Measurements from ENCODE around the gene GALNT10.

Gene GALNT10

GRCh38 chr5:154384480-154385235 is 194.1 kb downstream of the GALNT10 start:
- peak overlapping the region; percentile 46 for H3K4me2 ChIP-seq (ENCODE audit: low read length)
- H3K9me3 ChIP-seq (ENCODE audit: control insufficient read depth, insufficient read depth, low read length): no peaks in the 10 kb centered on the region
- no peaks in the 10 kb centered on the region for H3K79me2 ChIP-seq (ENCODE audit: control insufficient read depth, low read length)
- TF ChIP-seq EZH2phosphoT487 (IDR thresholded peaks at IDR 0.05; ENCODE audit: borderline replicate concordance, low read length) (no peak), CTCF (IDR thresholded peaks at IDR 0.05; ENCODE audit: low read depth, low read length, poor library complexity, severe bottlenecking) (no peak)
- no peaks in the 10 kb centered on the region for H3K9me2 ChIP-seq (replicated peaks; ENCODE audit: control insufficient read depth, low read length)
- H4K20me1 ChIP-seq (ENCODE audit: control insufficient read depth, insufficient read depth, low read depth, low read length): no peaks in the 10 kb centered on the region
- H3K4me1 ChIP-seq (ENCODE audit: control insufficient read depth, low read length): peaks cover 16% of the 10 kb centered on the region
- H3F3A ChIP-seq (ENCODE audit: control insufficient read depth, insufficient read depth): no peaks in the 10 kb centered on the region; the same call in 1 of the 2 replicates
- peak overlapping the region; percentile 7; the same call in 1 of the 2 replicates for H3K4me3 ChIP-seq (ENCODE audit: low read length)
- no peaks in the 10 kb centered on the region for H3K36me3 ChIP-seq (ENCODE audit: control insufficient read depth, low read length)
- H3K27me3 ChIP-seq (ENCODE audit: control insufficient read depth, low read length): no peaks in the 10 kb centered on the region
- no peak overlapping the region for H3K27ac ChIP-seq (ENCODE audit: low read depth, low read length)

GRCh38 chr5:154385236-154385512 is 194.6 kb downstream of the GALNT10 start:
- Histone ChIP-seq H3K27ac (ENCODE audit: low read depth, low read length) (no peak overlapping the region), H3K4me2 (ENCODE audit: low read length) (peak overlapping the region; percentile 46), H3K4me1 (ENCODE audit: control insufficient read depth, low read length) (peaks cover 16% of the 10 kb centered on the region), H3F3A (ENCODE audit: control insufficient read depth, insufficient read depth) (no peaks in the 10 kb centered on the region; the same call in 1 of the 2 replicates), H3K36me3 (ENCODE audit: control insufficient read depth, low read length) (no peaks in the 10 kb centered on the region), H3K4me3 (ENCODE audit: low read length) (no peak overlapping the region; the same call in 1 of the 2 replicates), H4K20me1 (ENCODE audit: control insufficient read depth, insufficient read depth, low read depth, low read length) (no peaks in the 10 kb centered on the region), H3K9me2 (replicated peaks; ENCODE audit: control insufficient read depth, low read length) (no peaks in the 10 kb centered on the region), H3K9me3 (ENCODE audit: control insufficient read depth, insufficient read depth, low read length) (no peaks in the 10 kb centered on the region), H3K79me2 (ENCODE audit: control insufficient read depth, low read length) (no peaks in the 10 kb centered on the region), H3K27me3 (ENCODE audit: control insufficient read depth, low read length) (no peaks in the 10 kb centered on the region)
- TF ChIP-seq EZH2phosphoT487 (IDR thresholded peaks at IDR 0.05; ENCODE audit: borderline replicate concordance, low read length) (no peak), CTCF (IDR thresholded peaks at IDR 0.05; ENCODE audit: low read depth, low read length, poor library complexity, severe bottlenecking) (no peak)

- H3K79me2 ChIP-seq (ENCODE audit: control insufficient read depth, low read length): no peaks in the 10 kb centered on the region
- no peaks in the 10 kb centered on the region for H3K27me3 ChIP-seq (ENCODE audit: control insufficient read depth, low read length)
- peaks cover 16% of the 10 kb centered on the region for H3K4me1 ChIP-seq (ENCODE audit: control insufficient read depth, low read length)
- H4K20me1 ChIP-seq (ENCODE audit: control insufficient read depth, insufficient read depth, low read depth, low read length): no peaks in the 10 kb centered on the region
- H3K9me2 ChIP-seq (replicated peaks; ENCODE audit: control insufficient read depth, low read length): no peaks in the 10 kb centered on the region
- no peak overlapping the region for H3K27ac ChIP-seq (ENCODE audit: low read depth, low read length)
- H3K4me3 ChIP-seq (ENCODE audit: low read length): no peak overlapping the region
- no peak for TF ChIP-seq EZH2phosphoT487 (IDR thresholded peaks at IDR 0.05; ENCODE audit: borderline replicate concordance, low read length)
- TF ChIP-seq CTCF (IDR thresholded peaks at IDR 0.05; ENCODE audit: low read depth, low read length, poor library complexity, severe bottlenecking): no peak
- H3F3A ChIP-seq (ENCODE audit: control insufficient read depth, insufficient read depth): no peaks in the 10 kb centered on the region; the same call in 1 of the 2 replicates
- no peaks in the 10 kb centered on the region for H3K36me3 ChIP-seq (ENCODE audit: control insufficient read depth, low read length)
- no peak overlapping the region for H3K4me2 ChIP-seq (ENCODE audit: low read length)
- no peaks in the 10 kb centered on the region for H3K9me3 ChIP-seq (ENCODE audit: control insufficient read depth, insufficient read depth, low read length)
Measured at GRCh38 chr5:154386952-154387629, 196.6 kb downstream of the GALNT10 start.
